ENCODE measurements around the gene BCAS3.

BCAS3 gene

GRCh38 chr17:61378658-61379456, 701.2 kb downstream of the BCAS3 start:
- no peak for DNase-seq

GRCh38 chr17:61379457-61380216, 702.0 kb downstream of the BCAS3 start:
- DNase-seq = no peak

- no peak for DNase-seq
These were observed 702.7 kb downstream of the BCAS3 start for GRCh38 chr17:61380217-61380835.

- no peak for DNase-seq
These were observed 703.3 kb downstream of the BCAS3 start for GRCh38 chr17:61380836-61381525.

GRCh38 chr17:61381537-61381936, 703.9 kb downstream of the BCAS3 start:
- no peak for DNase-seq

- no peak for DNase-seq
These were observed 705.4 kb downstream of the BCAS3 start for GRCh38 chr17:61382796-61383688.

- DNase-seq = no peak
These were observed 706.1 kb downstream of the BCAS3 start for GRCh38 chr17:61383689-61384201.

GRCh38 chr17:61384354-61384691, 706.7 kb downstream of the BCAS3 start:
- DNase-seq = no peak

- DNase-seq = no peak
These were observed 707.3 kb downstream of the BCAS3 start for GRCh38 chr17:61384692-61385576.

- no peak for DNase-seq
These were observed 708.1 kb downstream of the BCAS3 start for GRCh38 chr17:61385577-61386236.

- no peak for DNase-seq
These were observed 708.6 kb downstream of the BCAS3 start for GRCh38 chr17:61386251-61386650.

- no peak for DNase-seq
These were observed 709.4 kb downstream of the BCAS3 start for GRCh38 chr17:61387011-61387410.

- no peak for DNase-seq
These were observed 710.1 kb downstream of the BCAS3 start for GRCh38 chr17:61387511-61388305.

GRCh38 chr17:61388561-61389356, 711.1 kb downstream of the BCAS3 start:
- DNase-seq = no peak

GRCh38 chr17:61389670-61390478, 712.2 kb downstream of the BCAS3 start:
- DNase-seq = no peak

- DNase-seq = no peak
These were observed 712.8 kb downstream of the BCAS3 start for GRCh38 chr17:61390479-61390791.

GRCh38 chr17:61391595-61392291, 714.1 kb downstream of the BCAS3 start:
- no peak for DNase-seq
